Daoy (cell line): ENCODE measurements around the gene CPT2. TPM values are rescaled to one million over a fixed set of nuclear protein-coding genes. Genes with fewer than 3 reads are reported as not detected.

Experiments used
- DNase-seq: peaks from one replicate; pipeline ENCODE4 v3.0.0-alpha.2; 2015; ENCODE audit warnings: low read depth
- total RNA-seq: library from RNA; depleted of rRNA; stranded (reverse); fragments of >200 nt; shearing (Covaris generic); gene quantifications from 2 replicates; pipeline ENCODE4 v1.2.3, GENCODE V29; 2014

The CPT2 gene
- total RNA-seq, 1 experiment from 2014 or later: 13.7 TPM

DNA sequence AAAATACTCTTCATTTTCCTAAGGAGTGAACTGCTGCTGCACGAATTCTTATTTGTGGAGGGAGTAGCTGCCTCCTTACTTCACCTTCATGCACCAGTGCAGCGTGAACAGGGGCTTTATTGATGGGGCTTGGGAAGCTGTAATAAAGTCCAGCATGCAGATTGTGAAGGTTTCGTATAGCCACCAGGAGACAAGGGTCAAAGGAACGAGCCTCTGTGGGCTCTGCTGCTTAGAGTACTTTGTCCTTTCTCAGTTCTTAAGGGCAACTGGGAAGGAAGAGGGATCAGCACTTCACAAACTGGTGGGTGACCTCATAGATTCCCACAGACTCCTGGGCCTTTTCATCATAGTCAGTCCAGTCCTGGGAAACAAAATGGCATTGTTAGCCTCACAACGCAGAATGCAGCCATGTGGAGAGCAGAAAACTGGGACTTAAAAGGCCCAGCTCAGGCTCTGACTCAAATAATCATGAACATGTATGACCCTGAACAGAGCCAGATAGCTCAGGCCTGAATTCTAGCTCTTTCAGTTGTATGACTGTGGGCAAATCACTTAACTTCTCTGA is 17.8 kb downstream of the CPT2 start:
- no peak for DNase-seq

DNA sequence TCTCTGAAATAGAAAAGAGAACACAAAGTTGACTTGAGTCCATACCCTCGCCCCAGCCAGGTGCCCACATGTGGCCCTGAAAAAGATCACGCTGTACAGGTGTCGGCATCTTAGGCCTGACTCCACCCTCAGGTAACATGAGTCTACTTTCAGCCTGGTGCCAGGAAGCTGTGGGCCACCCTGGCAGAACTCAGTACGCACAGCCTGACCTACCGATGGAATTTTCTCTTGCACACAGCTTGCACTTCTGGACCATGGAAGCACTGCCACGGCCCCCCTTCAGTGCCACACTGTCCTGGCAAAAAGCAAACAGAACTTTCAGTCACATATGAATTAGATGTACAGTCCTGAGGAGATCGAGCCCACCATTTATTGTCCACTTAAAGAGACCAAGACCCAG is 21.6 kb downstream of the CPT2 start:
- DNase-seq: no peak

DNA sequence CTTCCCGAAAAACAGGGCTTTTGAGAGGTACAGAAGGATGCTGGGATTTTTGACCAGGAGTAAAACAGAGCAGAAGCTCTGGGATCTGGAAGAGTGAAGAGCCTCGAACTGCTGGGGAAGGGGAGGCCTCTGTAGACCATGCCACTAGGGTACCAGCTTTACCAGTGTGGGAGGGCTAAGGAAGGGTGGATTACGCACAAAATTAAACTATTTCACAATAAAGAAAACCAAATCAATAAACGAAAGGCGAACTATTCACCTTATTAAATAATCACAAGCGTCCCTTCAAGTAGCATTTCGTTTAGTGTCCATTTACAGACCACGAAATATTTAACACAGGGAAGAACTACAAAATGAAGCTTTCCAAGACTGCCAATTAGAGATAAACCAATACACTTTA is 23.1 kb downstream of the CPT2 start:
- DNase-seq: no peak

DNA sequence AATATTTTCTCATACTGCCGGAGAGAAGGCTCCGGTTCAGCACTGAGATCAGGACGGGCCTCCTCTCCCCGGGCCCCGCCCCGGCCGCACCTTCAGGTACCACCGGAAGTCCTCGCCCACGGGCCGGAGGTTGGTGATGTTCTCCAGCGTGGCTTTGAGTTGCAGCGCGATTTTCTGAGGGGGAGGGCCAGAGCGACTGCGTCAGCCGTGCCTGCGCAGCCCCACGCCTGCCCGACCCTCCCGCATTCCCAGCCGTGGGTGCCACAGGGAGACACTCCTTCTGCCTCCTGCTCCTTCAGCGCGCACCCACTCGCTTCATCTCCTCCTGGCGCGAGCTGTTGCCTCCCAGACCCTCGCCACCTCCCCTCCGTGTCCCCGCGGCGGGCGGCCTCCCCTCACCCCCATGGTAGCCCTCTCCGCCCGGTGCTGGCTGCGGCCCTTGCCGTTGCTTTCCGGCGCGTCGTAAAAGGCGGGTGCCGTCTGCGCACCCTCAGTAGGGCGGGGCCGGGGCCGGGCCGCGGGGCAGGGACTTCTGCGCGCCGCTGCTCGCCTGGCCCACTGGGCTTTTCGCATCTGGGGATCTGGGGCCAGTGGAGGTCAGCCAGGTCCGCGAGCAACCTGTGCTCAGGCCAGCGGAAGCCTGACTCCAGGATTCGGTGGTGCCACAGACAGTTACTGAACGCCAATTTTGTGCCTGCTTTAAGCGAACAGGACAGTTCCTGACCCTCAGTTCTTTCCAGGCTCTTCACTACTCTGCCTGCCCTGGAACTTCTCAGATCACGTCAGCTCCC is 23.7 kb downstream of the CPT2 start, which contains the start of gene CZIB:
Gene CZIB (minus strand): TSS at position 464 of the 791 bp plus-strand sequence. CDS start 59 bp downstream, at position 405.
- DNase-seq: peak; percentile 96

DNA sequence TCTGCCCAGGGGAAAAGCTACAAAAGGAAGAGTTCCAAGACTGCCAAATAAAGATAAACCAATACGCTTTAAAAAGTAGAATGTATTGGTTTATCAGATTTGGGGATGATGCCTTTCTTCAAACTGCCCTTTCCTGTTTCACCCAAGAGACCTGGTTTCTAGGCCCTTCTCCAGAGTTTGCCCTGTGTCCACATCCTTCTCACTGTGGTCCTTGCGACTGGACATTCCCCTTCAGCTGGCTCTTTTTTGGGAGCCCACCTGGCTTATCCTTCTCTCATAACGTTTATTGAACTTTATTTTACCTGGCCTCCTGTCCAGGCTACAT is 24.3 kb downstream of the CPT2 start:
- DNase-seq: no peak

DNA sequence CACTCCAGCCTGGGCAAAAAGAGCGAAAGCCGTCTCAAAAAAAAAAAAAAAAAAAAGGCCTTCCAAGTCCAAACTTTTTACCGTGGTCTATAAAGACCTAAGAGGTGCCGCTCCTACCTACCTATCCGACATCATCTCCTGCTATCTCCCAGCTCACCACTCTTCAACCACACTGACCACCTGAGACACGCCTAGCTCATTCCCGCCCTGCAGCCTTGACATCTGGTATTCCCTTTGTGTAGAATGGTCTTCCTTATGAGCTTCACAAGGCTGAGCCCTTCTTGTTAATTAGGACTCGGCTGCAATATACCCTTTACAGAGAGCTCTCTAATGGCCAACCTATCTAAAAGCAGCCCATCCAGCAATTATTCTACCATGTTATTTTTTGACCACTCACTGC is 41.0 kb downstream of the CPT2 start:
- no peak for DNase-seq

DNA sequence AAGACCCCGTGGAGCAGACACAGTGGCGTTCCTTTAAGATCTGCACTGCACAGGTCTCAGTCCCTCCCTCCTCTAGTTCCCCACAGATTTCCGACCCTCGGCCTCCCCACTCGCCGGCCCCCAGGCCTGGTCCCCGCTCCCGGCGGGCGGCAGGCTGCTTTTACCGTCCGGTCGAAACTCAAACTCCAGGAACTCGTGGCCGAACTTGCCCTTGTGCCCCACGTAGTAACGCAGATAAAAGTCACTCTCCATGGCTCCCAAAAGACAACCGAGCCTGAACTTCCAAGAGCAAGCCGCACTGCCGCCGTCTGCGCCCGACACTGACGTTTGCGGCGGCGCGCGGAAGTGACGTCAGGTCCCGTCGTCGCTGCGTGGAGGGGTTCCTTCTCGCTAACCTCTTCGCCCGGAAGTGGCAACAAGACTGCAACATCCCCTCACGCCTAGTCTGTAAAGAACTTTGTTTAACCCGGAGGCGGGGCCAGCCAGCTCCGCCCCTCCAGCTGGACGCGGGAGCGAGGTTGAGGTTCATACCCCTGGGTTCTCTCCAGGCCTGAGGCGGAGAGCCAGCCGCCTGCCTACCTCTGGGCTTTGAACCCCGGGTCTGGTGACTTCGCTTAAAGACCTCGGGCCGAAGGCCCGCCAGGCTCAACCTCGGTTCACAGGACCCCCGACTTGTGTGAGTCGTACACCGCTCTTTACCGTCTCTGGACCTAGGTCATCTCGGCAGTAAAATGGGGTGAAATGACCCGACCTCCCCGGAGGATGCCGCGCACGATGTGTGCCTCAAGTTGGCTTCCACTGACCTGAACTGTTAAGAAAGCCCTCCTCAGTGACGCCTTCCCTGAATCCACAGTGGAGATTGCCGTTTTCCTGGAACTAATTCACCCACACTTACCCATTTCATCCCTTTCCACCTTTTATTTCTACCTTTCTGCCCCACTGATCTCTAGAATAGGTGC is 41.9 kb downstream of the CPT2 start, which contains the start of gene MAGOH:
Gene MAGOH (minus strand): TSS at position 322 of the 959 bp plus-strand sequence. CDS start 70 bp downstream, at position 252.
- DNase-seq: peak; percentile 98

DNA sequence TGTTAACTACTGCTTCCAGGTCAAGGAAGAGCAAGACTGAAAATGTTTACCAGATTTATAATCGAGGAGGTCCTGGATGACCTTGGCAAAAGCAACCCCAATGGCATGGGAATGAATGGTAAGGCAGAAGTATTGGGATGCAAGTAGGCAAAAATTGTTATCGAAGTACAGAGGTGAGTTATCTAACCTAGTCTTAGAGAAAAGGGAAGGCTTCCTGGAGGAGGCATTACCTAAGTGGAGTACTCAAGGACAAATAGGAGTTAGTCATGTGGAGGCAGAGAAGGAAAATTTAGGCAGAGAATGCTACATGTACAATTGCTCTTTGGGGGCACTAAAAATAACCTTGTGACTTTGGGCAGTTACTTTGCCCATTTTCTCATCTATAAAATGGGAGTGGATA is 45.2 kb downstream of the CPT2 start:
- DNase-seq: no peak

DNA sequence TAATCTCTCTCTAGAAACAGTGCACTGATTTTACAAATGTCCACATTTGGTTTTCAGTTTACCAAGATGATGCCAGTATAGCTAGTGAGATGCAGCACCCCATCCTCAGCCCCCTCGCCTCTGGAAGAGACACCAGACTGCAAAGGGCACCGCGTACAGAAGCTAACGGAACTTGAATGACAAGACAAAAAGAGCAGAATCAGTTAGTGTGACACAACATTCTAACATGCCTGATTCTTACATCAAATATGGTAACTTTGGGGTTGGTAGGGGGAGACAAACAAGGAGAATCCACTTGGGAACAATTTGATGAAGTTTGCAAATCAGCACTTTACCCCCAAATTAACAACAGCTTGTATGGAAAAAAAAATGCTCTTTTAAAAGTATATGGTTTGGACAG is 45.8 kb downstream of the CPT2 start:
- DNase-seq: no peak

DNA sequence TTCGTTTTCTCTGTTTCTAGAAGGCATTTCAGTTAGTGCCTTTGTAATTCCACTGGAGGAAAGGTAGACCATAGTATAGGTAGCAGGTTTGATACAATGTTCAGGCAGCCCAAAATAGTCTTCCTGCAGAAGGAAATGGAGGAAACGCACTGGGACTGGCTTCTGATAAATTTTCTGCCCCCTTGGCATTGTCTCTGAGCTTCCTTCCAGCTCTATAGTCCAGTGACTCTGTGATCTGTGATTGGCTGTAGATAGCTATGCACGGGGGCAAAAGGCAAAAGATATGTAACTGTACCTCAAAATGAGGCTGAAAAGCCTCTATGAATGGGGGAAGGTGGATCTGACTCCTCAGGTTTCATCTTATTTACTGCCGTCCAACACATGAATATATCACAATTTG is 47.5 kb downstream of the CPT2 start:
- DNase-seq: no peak

DNA sequence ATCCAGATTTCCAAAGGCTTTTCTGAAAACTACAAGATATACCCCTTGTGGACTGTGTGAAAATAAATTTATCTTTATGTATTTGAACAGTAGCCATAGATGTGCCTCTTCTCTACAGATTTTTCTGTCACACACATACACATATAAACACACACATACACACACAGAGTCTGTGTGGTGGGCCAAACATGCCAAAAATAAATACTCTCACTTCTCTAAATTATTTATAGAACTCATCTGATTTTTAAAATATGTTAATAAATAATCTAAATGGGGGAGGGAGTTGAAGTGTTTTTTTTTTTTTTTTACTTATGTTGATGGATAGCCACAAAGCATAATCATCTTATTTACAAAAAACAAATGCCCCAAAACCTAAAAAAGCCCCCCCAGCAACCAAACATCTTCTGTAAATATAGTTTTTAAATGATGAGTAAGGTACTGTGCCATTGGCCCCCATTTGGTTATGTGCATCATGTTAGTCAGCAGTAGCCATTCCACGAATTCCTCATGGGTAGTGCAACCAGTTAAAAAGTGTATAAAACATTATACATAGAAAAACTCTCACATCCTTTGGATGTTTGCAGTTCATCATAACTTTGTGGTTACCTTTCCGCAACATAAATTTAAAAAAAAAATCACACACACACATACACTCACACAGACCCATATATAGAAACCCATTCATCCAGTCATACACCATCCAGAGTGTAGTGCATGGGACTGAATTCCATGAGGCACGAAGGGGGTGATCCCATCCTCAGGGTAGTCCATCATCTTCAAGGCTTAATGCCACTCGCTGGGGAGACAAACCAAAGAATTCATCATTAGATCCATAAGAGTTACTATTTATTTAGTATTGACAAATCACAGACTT is 49.9 kb downstream of the CPT2 start:
- no peak for DNase-seq

DNA sequence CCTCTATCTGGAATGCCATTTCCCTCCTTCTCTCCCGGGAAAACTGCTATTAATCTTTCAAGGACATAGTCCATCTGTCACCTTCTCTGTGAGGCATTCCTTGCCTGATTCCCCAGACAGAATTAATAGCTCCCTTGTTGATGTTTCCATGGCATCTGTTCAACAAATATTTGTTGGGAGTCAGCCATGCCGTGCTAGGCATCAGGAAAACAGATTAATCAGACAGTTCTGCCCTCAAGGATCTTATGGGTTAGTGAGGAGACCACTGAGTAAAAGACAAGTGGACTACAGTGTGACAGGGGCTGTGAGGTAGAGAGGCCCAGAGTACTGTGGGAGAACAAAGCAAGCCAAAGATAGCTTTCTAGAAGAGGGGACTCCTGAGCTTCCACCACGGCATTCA is 53.1 kb downstream of the CPT2 start:
- no peak for DNase-seq

DNA sequence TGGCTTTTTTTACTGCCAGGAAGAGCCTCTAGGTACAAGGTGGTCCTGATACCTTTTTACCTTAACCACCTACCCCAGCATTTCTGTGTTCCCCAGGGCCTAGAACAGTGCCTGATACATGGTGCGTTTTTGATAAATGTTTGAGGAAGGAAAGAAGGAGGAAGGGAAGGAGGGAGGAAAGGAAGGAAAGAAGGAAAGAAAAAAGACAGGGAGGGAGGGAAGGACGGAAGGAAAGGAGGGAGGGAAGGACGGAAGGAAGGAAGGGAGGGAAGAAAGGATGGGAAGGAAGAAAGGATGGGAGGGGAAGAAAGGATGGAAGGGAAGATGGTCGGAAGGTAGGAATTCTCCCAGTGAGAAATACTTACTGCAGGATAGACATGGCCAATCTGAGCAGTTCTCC is 53.7 kb downstream of the CPT2 start:
- no peak for DNase-seq

DNA sequence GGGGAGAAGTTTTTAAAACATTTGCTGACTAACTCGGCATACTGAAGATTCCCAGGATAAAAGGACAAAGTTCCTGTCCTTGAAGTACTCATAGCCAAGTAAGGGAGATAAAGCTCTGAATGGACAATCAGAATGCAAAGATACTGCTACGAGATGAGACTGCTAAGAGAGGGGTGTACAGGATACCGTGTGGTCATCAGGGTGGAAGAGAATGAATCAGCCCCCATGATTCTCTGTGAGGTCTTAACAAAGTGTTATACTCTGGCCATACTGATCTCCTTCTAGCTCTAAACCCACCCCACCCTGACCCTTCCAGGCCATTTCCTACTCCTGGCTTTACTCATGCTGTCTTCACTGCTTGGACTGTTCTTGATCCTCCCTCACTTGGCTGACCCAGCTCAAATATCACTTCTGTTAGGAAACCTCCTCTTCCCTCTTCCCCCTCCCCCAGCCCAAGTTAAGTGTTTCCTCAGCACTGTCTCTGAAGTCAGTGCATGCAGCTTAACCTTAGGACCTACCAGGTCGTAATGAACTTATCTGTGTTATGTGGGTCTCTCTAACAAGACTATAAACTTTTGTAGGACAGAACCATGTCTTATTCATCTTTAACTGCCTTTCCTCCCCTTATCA is 57.5 kb downstream of the CPT2 start:
- DNase-seq: no peak

DNA sequence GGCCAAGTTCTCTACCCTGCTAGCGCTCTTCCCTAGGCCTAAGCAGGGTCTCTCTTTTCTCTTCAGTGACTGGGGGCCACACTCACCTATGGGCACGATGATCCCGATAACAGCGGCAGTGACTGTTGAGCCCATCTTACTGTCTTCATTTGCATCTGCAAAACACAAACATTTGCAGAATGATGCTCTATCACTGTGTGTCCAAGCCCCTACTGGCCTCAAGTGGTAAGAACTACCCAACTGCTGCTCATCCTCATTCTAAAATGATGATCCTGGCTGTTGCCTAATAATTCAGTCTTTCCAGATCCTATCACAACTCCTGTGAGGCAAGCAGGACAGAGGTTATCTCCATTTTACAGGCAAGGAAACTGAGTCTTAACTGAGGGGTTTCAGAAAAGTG is 58.4 kb downstream of the CPT2 start:
- no peak for DNase-seq

DNA sequence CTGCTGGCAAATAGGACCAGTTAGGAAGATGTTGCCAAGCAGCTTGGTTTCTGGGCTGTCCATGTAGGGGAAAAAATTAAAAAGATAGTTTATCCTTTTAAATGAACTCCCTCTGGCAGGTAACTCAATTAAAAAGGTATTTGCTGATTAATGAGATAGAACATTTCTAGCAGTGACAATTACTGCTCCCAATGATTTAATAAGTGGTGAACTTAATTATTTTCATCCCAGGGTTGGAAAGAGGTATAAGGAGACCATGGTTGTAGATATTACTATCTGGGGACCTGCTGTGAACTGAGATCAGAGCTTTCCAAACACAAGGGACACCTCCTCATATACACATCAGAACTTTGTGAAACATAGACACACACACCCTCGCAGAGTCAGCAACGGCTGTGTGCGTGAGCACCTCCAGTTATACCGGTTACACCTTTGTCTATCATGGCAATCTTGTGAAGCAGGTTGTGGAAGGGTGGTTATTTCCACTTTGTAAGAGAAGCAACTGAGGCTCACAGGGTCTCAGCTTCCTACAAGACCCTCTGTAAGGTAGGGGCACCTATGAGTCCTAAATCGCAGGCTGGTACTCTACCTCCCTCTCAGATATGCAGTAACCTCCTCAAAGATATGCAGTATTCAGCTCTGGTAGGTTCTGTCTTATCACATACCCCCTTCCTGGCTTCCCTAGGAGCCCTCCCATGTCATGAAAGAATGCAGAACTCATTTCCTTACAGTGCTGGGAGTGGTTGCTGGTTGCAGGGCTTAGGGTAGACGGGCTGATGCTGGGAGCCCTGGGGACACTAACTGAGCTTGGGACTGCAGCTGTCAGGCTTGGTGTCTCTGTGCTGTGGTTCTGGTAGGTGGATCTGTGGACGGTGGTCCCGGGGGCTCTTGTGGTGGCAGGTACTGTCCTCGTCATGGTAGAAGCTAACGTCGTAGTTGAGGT is 60.2 kb downstream of the CPT2 start:
- no peak for DNase-seq

DNA sequence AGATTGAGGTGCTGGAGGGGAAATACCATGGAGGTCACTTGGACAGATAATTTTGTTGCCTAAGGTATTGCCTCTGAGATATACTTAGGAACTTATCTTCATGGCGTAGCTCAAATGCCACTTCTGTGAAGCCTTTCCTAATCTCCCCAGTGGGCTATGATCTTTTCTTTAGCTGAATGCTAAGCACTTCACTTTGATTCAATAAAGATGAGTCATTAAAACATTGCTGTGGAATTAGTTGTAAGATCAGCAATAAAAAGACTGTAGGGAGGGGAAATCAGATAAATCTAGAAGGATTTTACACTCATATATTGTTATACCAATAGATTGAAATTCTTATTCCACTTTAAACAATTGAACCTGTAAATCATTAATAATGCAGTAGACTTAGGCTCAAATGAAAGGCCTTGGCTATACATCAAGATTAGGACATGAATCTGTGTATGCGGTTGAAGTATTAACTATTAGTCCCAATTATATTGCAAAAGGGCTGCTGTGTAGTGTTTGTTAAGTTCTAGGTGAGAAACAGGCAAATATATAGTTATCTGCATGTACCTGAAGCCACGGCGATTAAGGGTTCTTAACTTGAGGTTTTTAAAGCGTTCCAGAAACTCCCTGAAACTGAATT is 60.9 kb downstream of the CPT2 start:
- no peak for DNase-seq

DNA sequence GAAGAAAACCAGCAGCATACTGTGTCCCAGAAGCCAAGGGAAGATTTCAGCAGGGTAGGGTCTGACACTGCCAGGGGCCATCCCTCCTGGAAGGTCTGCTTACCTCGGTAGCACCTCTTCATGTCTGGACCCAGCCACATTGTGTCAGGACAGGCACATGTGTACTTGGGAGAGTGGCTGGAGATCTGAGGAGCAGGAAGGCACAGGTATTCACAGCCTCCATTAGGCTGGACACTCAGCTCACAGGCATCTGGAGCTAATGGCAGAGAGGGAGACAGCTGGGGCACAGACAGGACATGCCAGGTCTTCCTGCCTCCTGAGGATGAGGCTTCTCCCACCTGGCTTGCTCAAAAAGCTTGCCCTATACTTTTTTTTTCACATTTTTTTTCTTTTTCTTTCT is 61.6 kb downstream of the CPT2 start:
- DNase-seq: no peak

DNA sequence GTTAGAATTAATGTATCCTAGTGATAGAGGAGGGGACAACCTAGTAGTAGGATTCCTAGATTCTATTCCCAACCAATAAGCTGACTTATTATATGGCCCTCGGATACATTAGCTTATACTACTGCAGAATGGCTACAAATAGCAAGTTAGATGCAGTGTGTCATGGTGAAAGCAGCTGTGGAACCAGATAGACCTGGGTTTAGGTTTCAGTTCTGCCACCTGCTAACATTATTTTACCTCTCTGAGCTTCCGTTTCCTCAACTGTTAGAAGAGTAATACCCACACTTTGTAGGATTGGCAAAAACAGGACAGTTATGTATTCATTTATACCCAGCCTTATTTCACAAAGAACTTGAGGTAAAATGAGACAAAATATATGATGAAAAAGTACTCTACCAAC is 63.3 kb downstream of the CPT2 start:
- no peak for DNase-seq
